Right lobe of liver (tissue), 6 donors: ENCODE data around the gene SPON1. TPM values are rescaled to one million over a fixed set of nuclear protein-coding genes. Genes with fewer than 3 reads are reported as not detected.
A peak's percentile ranks its signal among the peaks of the same experiment; 100 is the strongest.

Experiments
- ATAC-seq, 4 donors: fragments of 200-7000 bp; cut with Tn5 transposase; one replicate each; pipeline ENCODE4 v1.9.1; 2020; ENCODE audit warnings: mild to moderate bottlenecking in 4 of 4, moderate library complexity in 4 of 4
- DNase-seq, 3 donors: peaks; one replicate each; pipeline ENCODE4 v3.0.0-alpha.2; 2020
- H3K27ac ChIP-seq, 3 donors: fragments of 200-600 bp; one replicate each; pipeline ENCODE4 v1.8.0; 2022
- H3K27me3 ChIP-seq, 2 donors: fragments of 200-600 bp; one replicate each; pipeline ENCODE4 v1.8.0; 2022
- H3K36me3 ChIP-seq, 4 donors: fragments of 200-600 bp; sonication (generic) in 1 of 4; one replicate each; pipeline versions ENCODE4 v1.5.1 to v1.8.0; 2017 to 2022; ENCODE audit warnings: control low read depth in 1 of 4
- H3K4me1 ChIP-seq, 4 donors: fragments of 200-600 bp; sonication (generic) in 1 of 4; one replicate each; pipeline versions ENCODE4 v1.5.1 to v1.8.0; 2017 to 2022; ENCODE audit warnings: control low read depth in 1 of 4
- H3K4me3 ChIP-seq, 3 donors: fragments of 200-600 bp; one replicate each; pipeline ENCODE4 v1.8.0; 2022
- H3K9me3 ChIP-seq, 4 donors: fragments of 200-600 bp; sonication (generic) in 1 of 4; one replicate each; pipeline versions ENCODE4 v1.5.1 to v1.8.0; 2017 to 2022; ENCODE audit warnings: control low read depth in 1 of 4
- POLR2A ChIP-seq: fragments of 450-650 bp; IDR thresholded peaks from one replicate; pipeline ENCODE4 v1.6.1; 2017; ENCODE audit warnings: antibody characterized with exemption, mild to moderate bottlenecking
- WGBS: methylation state at CpG from one replicate; pipeline ENCODE4 v1.1.6; 2018; ENCODE audit warnings: low coverage, low lambda C conversion rate; ENCODE audit not compliant: insufficient coverage; ENCODE audit errors: missing lambda C conversion rate; 5-methylcytosine and 5-hydroxymethylcytosine counted together
- intact Hi-C, 2 donors: fragments of 100-400 bp; cut with DNase I; formaldehyde crosslinking; loops; one replicate each; pipeline versions ENCODE4 v1.11.2 to v1.14.1; 2022
- total RNA-seq, 6 experiments: library from RNA; depleted of rRNA in 2 of 6; stranded (reverse); fragments of >200 nt in 2 of 6; fragmentation: NEBNext Ultra II Directional in 3 of 6; extraction: Animal tissue kit (Norgen Biotek cat#: 25700) in 3 of 6; gene quantifications; one replicate each; pipeline versions ENCODE4 v1.1.0 to v1.2.4, GENCODE V29; 2016 to 2023
- TF ChIP-seq, protein P1 (sequence below), 4 donors: fragments of 200-600 bp in 3 of 4; fragments of 450-650 bp in 1 of 4; IDR thresholded peaks; one replicate each; pipeline versions ENCODE4 v1.5.1 to v1.8.0; 2016 to 2022; ENCODE audit warnings: antibody characterized with exemption in 4 of 4, mild to moderate bottlenecking in 2 of 4
- donor health status: DM: no; HTN: yes; CAD: no.
- donor health status: DM: no; HTN: no; CAD: no.
- donor health status: DM: no; HTN: no; CAD: no.
- donor health status: DM: no; HTN: yes; CAD: no.
- donor health status: DM: no; HTN: yes; CAD: no.

SPON1 gene
- total RNA-seq, 6 experiments from 2014 or later: 0.51 to 2.4 (median 1.6) TPM

DNA sequence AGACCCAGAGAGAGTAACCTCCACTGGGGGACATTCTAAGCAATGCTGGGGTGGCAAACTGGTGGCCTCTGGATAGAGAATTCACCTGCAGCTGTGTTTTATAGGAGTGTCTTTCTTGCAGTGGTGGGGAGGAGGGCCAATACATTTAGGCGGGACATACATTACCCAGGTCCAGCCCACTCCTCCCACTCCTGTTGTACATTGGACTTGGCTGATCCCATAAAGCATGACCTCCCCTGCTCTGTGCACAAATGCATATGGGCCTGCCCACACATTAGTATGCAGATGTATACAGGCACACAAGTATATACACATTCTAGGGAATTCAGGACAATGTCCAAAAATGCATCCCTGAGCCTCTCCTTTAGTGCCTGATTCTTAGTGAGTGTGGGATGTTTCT is 297.4 kb downstream of the SPON1 start:
- intact Hi-C loops: no loop called here
- Histone ChIP-seq H3K4me3 (no peak overlapping the region), H3K4me1 (peaks cover 0 to 11% (median 0%) of the 10 kb centered on the region in 4 donors), H3K27ac (no peak overlapping the region), H3K27me3 (no peaks in the 10 kb centered on the region), H3K36me3 (no peaks in the 10 kb centered on the region), H3K9me3 (no peaks in the 10 kb centered on the region)
- peak in 1 of 4 donors; percentile 5 for ATAC-seq
- TF ChIP-seq, protein P1, sequence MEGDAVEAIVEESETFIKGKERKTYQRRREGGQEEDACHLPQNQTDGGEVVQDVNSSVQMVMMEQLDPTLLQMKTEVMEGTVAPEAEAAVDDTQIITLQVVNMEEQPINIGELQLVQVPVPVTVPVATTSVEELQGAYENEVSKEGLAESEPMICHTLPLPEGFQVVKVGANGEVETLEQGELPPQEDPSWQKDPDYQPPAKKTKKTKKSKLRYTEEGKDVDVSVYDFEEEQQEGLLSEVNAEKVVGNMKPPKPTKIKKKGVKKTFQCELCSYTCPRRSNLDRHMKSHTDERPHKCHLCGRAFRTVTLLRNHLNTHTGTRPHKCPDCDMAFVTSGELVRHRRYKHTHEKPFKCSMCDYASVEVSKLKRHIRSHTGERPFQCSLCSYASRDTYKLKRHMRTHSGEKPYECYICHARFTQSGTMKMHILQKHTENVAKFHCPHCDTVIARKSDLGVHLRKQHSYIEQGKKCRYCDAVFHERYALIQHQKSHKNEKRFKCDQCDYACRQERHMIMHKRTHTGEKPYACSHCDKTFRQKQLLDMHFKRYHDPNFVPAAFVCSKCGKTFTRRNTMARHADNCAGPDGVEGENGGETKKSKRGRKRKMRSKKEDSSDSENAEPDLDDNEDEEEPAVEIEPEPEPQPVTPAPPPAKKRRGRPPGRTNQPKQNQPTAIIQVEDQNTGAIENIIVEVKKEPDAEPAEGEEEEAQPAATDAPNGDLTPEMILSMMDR (IDR thresholded peaks at IDR 0.05): no peak
- no peak for TF ChIP-seq POLR2A
- no CpG with 5 or more reads among the region's 1 CpG for WGBS
- no peak for DNase-seq

GRCh38 chr11:14261066-14261465 is 298.5 kb downstream of the SPON1 start:
- WGBS: 63% methylated on average over 4 of the region's 4 CpGs
- no peak for DNase-seq

DNA sequence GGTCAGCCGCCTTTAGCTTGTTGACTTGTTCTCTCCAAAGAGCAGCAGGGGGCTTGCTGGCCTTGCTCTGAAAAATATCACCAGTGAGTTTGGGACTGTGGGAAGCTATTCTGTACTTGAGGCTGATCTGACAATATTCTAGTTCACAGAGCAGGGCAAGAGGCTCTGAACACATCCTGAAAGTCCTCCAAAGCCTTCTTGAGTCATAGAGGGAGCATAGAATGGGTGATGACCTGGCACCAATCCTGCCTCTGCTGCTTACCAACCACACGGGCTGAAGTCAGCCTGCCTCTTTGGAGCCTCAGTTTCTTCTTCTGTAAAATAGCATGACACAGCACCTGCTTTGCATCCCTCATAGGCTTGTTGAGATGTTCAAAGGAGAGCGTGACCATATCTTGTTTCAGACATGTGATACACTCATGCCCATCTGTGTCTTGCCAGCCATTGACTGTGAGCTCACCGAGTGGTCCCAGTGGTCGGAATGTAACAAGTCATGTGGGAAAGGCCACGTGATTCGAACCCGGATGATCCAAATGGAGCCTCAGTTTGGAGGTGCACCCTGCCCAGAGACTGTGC is 299.8 kb downstream of the SPON1 start:
- no peak for DNase-seq
- no peaks in the 10 kb centered on the region for H3K9me3 ChIP-seq
- H3K27me3 ChIP-seq: no peaks in the 10 kb centered on the region
- H3K4me3 ChIP-seq: no peak overlapping the region
- TF ChIP-seq, protein P1 (IDR thresholded peaks at IDR 0.05): no peak
- no peak for TF ChIP-seq POLR2A
- H3K27ac ChIP-seq: no peak overlapping the region
- no peak for ATAC-seq
- peaks cover 0 to 11% (median 0%) of the 10 kb centered on the region in 4 donors for H3K4me1 ChIP-seq
- H3K36me3 ChIP-seq: no peaks in the 10 kb centered on the region
- WGBS: 97% methylated on average over 6 of the region's 8 CpGs
- intact Hi-C loops: no loop called here

More at GRCh38 chr11:14261066-14261465, 298.5 kb downstream of the SPON1 start:
- Histone ChIP-seq H3K27me3 (no peaks in the 10 kb centered on the region), H3K4me1 (peaks cover 0 to 11% (median 0%) of the 10 kb centered on the region in 4 donors), H3K9me3 (no peaks in the 10 kb centered on the region), H3K27ac (no peak overlapping the region), H3K36me3 (no peaks in the 10 kb centered on the region), H3K4me3 (no peak overlapping the region)
- intact Hi-C loops: no loop called here
- ATAC-seq: no peak
- TF ChIP-seq POLR2A: no peak
- TF ChIP-seq, protein P1 (IDR thresholded peaks at IDR 0.05): no peak

DNA sequence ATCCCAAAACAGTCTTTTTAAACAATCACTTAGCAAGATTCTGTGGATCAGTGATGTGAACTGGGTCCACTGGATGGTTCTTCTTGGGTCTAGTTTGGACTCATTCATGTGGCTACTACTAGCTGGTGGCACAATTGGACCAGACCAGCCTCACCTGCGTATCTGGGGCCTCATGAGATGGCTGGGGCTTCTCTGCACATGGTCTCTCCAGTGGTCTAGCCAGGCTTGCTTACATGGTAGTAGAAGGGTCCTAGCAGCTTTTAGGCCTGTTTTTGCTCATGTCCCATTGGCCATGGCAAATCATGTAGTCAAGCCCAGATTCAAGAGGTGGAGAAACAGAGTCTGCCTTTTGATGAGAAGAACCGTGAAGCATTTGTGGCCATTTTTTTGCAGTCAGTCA is 302.4 kb downstream of the SPON1 start:
- H3K36me3 ChIP-seq: no peaks in the 10 kb centered on the region
- no CpG with 5 or more reads among the region's 2 CpGs for WGBS

More for the DNA sequence above, 302.4 kb downstream of the SPON1 start:
- Histone ChIP-seq H3K9me3 (no peaks in the 10 kb centered on the region), H3K27ac (no peak overlapping the region), H3K27me3 (no peaks in the 10 kb centered on the region), H3K4me3 (no peak overlapping the region), H3K4me1 (no peaks in the 10 kb centered on the region)
- ATAC-seq (no peak), DNase-seq (no peak)
- TF ChIP-seq, protein P1 (IDR thresholded peaks at IDR 0.05): no peak
- TF ChIP-seq POLR2A: no peak
- intact Hi-C loops: no loop called here
